Measurements from ENCODE around the gene PCNX2.

Gene PCNX2

GRCh38 chr1:233327651-233328141 is 32.2 kb upstream of the PCNX2 start, which contains the start of gene MAP3K21:
Gene MAP3K21, plus strand, starts transcription at chr1:233327724. Its CDS starts 305 bp downstream, at chr1:233328029.
- no peak for TF ChIP-seq CTCF (conservative IDR thresholded peaks at IDR 0.05; ENCODE audit: low read length)
- H3K4me3 ChIP-seq (ENCODE audit: low read length) = peak within 1 kb of the TSS; percentile 37
- no peak for DNase-seq (ENCODE audit: low read depth)

- DNase-seq (ENCODE audit: low read depth) = no peak
- H3K4me3 ChIP-seq (ENCODE audit: low read length) = no peak overlapping the region
- no peak for TF ChIP-seq CTCF (conservative IDR thresholded peaks at IDR 0.05; ENCODE audit: low read length)
Measured at GRCh38 chr1:233326811-233327650, 31.5 kb upstream of the PCNX2 start.

GRCh38 chr1:233326319-233326718 is 30.8 kb upstream of the PCNX2 start:
- DNase-seq (ENCODE audit: low read depth) = no peak
- TF ChIP-seq CTCF (conservative IDR thresholded peaks at IDR 0.05; ENCODE audit: low read length) = no peak
- no peak overlapping the region for H3K4me3 ChIP-seq (ENCODE audit: low read length)

GRCh38 chr1:233323718-233324117 is 28.2 kb upstream of the PCNX2 start:
- no peak overlapping the region for H3K4me3 ChIP-seq (ENCODE audit: low read length)
- DNase-seq (ENCODE audit: low read depth) = no peak
- no peak for TF ChIP-seq CTCF (conservative IDR thresholded peaks at IDR 0.05; ENCODE audit: low read length)

GRCh38 chr1:233320023-233320422 is 24.5 kb upstream of the PCNX2 start:
- no peak for TF ChIP-seq CTCF (conservative IDR thresholded peaks at IDR 0.05; ENCODE audit: low read length)
- no peak overlapping the region for H3K4me3 ChIP-seq (ENCODE audit: low read length)
- no peak for DNase-seq (ENCODE audit: low read depth)

- no peak for DNase-seq (ENCODE audit: low read depth)
- H3K4me3 ChIP-seq (ENCODE audit: low read length) = no peak overlapping the region
- no peak for TF ChIP-seq CTCF (conservative IDR thresholded peaks at IDR 0.05; ENCODE audit: low read length)
Measured at GRCh38 chr1:233319272-233319671, 23.7 kb upstream of the PCNX2 start.

GRCh38 chr1:233316473-233316872 is 20.9 kb upstream of the PCNX2 start:
- no peak for DNase-seq (ENCODE audit: low read depth)
- no peak overlapping the region for H3K4me3 ChIP-seq (ENCODE audit: low read length)

More at GRCh38 chr1:233316473-233316872, 20.9 kb upstream of the PCNX2 start:
- TF ChIP-seq CTCF (conservative IDR thresholded peaks at IDR 0.05; ENCODE audit: low read length) = no peak

Measured in AG10803 (cell line).